Prostate gland (tissue), 2 donors: ENCODE measurements around the gene SLC29A4. TPM values are rescaled to one million over a fixed set of nuclear protein-coding genes. Genes with fewer than 3 reads are reported as not detected.
"Not testable (repeated sequence)": the region's sequence is repeated elsewhere in the genome, so short reads cannot be mapped to it uniquely, and the experiment has no call there.

ENCODE experiments used
- DNase-seq: peaks from one replicate; pipeline ENCODE4 v3.0.0-alpha.2; 2019; ENCODE audit warnings: low spot score
- H3K27ac ChIP-seq, 2 donors: fragments of 200-600 bp; sonication (generic); 2 replicates each; pipeline ENCODE4 v1.5.1; 2017 to 2019
- H3K27me3 ChIP-seq: fragments of 200-600 bp; sonication (generic); replicated peaks from 2 replicates; pipeline ENCODE4 v1.5.1; 2019; ENCODE audit not compliant: insufficient read depth
- H3K36me3 ChIP-seq, 2 donors: fragments of 200-600 bp; sonication (generic); 1 replicate in 1 of 2; 2 replicates in 1 of 2; pipeline versions ENCODE4 v1.5.1 to v1.8.1; 2017 to 2019
- H3K4me1 ChIP-seq: fragments of 200-600 bp; sonication (generic); replicated peaks from 2 replicates; pipeline ENCODE4 v1.5.1; 2019
- H3K4me3 ChIP-seq, 2 donors: fragments of 200-600 bp; sonication (generic); 2 replicates each; pipeline ENCODE4 v1.5.1; 2017 to 2019
- H3K9me3 ChIP-seq: fragments of 200-600 bp; sonication (generic); 2 replicates; pipeline ENCODE4 v1.5.1; 2017
- CTCF ChIP-seq, 4 experiments: fragments of 200-600 bp in 2 of 4; fragments of 450-650 bp in 2 of 4; sonication (generic) in 2 of 4; IDR thresholded peaks; 1 replicate in 3 of 4; 2 replicates in 1 of 4; pipeline ENCODE4 v1.5.1; 2016 to 2019; ENCODE audit warnings: antibody characterized with exemption in 4 of 4, mild to moderate bottlenecking in 2 of 4, moderate library complexity in 2 of 4
- POLR2A ChIP-seq: fragments of 450-650 bp; IDR thresholded peaks from one replicate; pipeline ENCODE4 v1.6.1; 2016; ENCODE audit warnings: antibody characterized with exemption, mild to moderate bottlenecking
- POLR2AphosphoS5 ChIP-seq: sonication (generic); formaldehyde crosslinking; IDR thresholded peaks from one replicate; pipeline ENCODE4 v1.6.1; 2017; ENCODE audit warnings: antibody characterized with exemption
- WGBS: methylation state at CpG from one replicate; pipeline ENCODE4 v1.1.5; 2018; 5-methylcytosine and 5-hydroxymethylcytosine counted together
- intact Hi-C: fragments of 100-400 bp; cut with DNase I; formaldehyde crosslinking; loops from one replicate; pipeline ENCODE4 v1.14.2; 2022
- total RNA-seq, 2 donors: library from RNA; depleted of rRNA; stranded (reverse); fragments of >200 nt; gene quantifications; one replicate each; pipeline ENCODE4 v1.1.0, GENCODE V29; 2016

SLC29A4 gene
- total RNA-seq, 2 donors from 2014 or later: 11.6 to 13.5 TPM

GRCh38 chr7:5273831-5274405 is 8.8 kb upstream of the SLC29A4 start:
- H3K4me3 ChIP-seq, intact Hi-C loops, H3K27me3 ChIP-seq, H3K4me1 ChIP-seq, H3K9me3 ChIP-seq, H3K36me3 ChIP-seq: not testable (repeated sequence)
- TF ChIP-seq POLR2AphosphoS5: peak; percentile 19
- DNase-seq: peak; percentile 44
- 33% methylated on average over 16 of the region's 18 CpGs for WGBS
- peak overlapping the region; percentile 44 to 74 for H3K27ac ChIP-seq

- Histone ChIP-seq H3K9me3 (no peaks in the 10 kb centered on the region), H3K4me1 (peaks cover 2% of the 10 kb centered on the region), H3K27ac (peak overlapping the region; percentile 44 to 74), H3K36me3 (no peaks in the 10 kb centered on the region), H3K4me3 (no peak overlapping the region), H3K27me3 (no peaks in the 10 kb centered on the region)
- no peak for TF ChIP-seq CTCF (IDR thresholded peaks at IDR 0.05)
- TF ChIP-seq POLR2A: no peak
- TF ChIP-seq POLR2AphosphoS5: no peak
- WGBS: 68% methylated on average over 6 of the region's 7 CpGs
- intact Hi-C loops: no loop called here
- DNase-seq: no peak
Measured at GRCh38 chr7:5274441-5274840, 8.3 kb upstream of the SLC29A4 start.

GRCh38 chr7:5274985-5275431 is 7.7 kb upstream of the SLC29A4 start:
- H3K4me3 ChIP-seq, intact Hi-C loops, H3K36me3 ChIP-seq, H3K4me1 ChIP-seq, H3K9me3 ChIP-seq, H3K27me3 ChIP-seq, DNase-seq: not testable (repeated sequence)
- 26% methylated on average over 9 of the region's 11 CpGs for WGBS
- peak overlapping the region in 1 of 2 donors; percentile 74 for H3K27ac ChIP-seq

GRCh38 chr7:5275510-5275909 is 7.2 kb upstream of the SLC29A4 start:
- peak overlapping the region in 1 of 2 donors; percentile 74 for H3K27ac ChIP-seq
- DNase-seq, H3K4me1 ChIP-seq, H3K27me3 ChIP-seq, H3K4me3 ChIP-seq, intact Hi-C loops, H3K9me3 ChIP-seq, H3K36me3 ChIP-seq: not testable (repeated sequence)
- WGBS: 47% methylated on average over 10 of the region's 10 CpGs

- H3K9me3 ChIP-seq, intact Hi-C loops, H3K36me3 ChIP-seq, H3K27me3 ChIP-seq, H3K4me3 ChIP-seq, H3K27ac ChIP-seq, H3K4me1 ChIP-seq, DNase-seq: not testable (repeated sequence)
- 96% methylated on average over 14 of the region's 14 CpGs for WGBS
Measured at GRCh38 chr7:5276123-5276522, 6.6 kb upstream of the SLC29A4 start.

GRCh38 chr7:5276611-5277010 is 6.1 kb upstream of the SLC29A4 start:
- TF ChIP-seq CTCF (IDR thresholded peaks at IDR 0.05): no peak
- TF ChIP-seq POLR2AphosphoS5: no peak
- Histone ChIP-seq H3K27me3 (no peaks in the 10 kb centered on the region), H3K4me1 (peaks cover 2% of the 10 kb centered on the region), H3K4me3 (no peak overlapping the region), H3K36me3 (no peaks in the 10 kb centered on the region), H3K27ac (no peak overlapping the region), H3K9me3 (no peaks in the 10 kb centered on the region)
- intact Hi-C loops: no loop called here
- WGBS: 80% methylated on average over 15 of the region's 15 CpGs
- DNase-seq: no peak

GRCh38 chr7:5278766-5279165 is 4.0 kb upstream of the SLC29A4 start:
- H3K27me3 ChIP-seq: no peaks in the 10 kb centered on the region
- no peak for DNase-seq
- no peak overlapping the region for H3K27ac ChIP-seq
- WGBS: 48% methylated on average over 7 of the region's 7 CpGs
- H3K9me3 ChIP-seq: no peaks in the 10 kb centered on the region
- TF ChIP-seq POLR2A: no peak
- TF ChIP-seq CTCF (IDR thresholded peaks at IDR 0.05): no peak
- TF ChIP-seq POLR2AphosphoS5: no peak
- no peak overlapping the region for H3K4me3 ChIP-seq
- intact Hi-C loops: no loop called here
- H3K36me3 ChIP-seq: no peaks in the 10 kb centered on the region
- H3K4me1 ChIP-seq: peaks cover 2% of the 10 kb centered on the region
